Measurements from ENCODE around the gene FGF5.
"Not testable (repeated sequence)": the region's sequence is repeated elsewhere in the genome, so short reads cannot be mapped to it uniquely, and the experiment has no call there.

FGF5 gene

GRCh38 chr4:80295826-80296225, 29.4 kb downstream of the FGF5 start:
- no peak for DNase-seq (ENCODE audit: low read depth in 2 of 2)

GRCh38 chr4:80301884-80302283, 35.4 kb downstream of the FGF5 start:
- DNase-seq (ENCODE audit: low read depth in 2 of 2): no peak

GRCh38 chr4:80302616-80303223, 36.3 kb downstream of the FGF5 start:
- no peak for DNase-seq (ENCODE audit: low read depth in 2 of 2)

- no peak for DNase-seq (ENCODE audit: low read depth in 2 of 2)
These were observed 39.0 kb downstream of the FGF5 start for GRCh38 chr4:80305466-80305865.

GRCh38 chr4:80306260-80306659, 39.8 kb downstream of the FGF5 start:
- no peak for DNase-seq (ENCODE audit: low read depth in 2 of 2)

- peak; percentile 51 to 64 for DNase-seq (ENCODE audit: low read depth in 2 of 2)
These were observed 40.8 kb downstream of the FGF5 start for GRCh38 chr4:80307183-80307735.

- DNase-seq (ENCODE audit: low read depth in 2 of 2): no peak
These were observed 41.5 kb downstream of the FGF5 start for GRCh38 chr4:80307774-80308465.

GRCh38 chr4:80308466-80308822, 42.0 kb downstream of the FGF5 start:
- DNase-seq (ENCODE audit: low read depth in 2 of 2): no peak

GRCh38 chr4:80309294-80310004, 43.0 kb downstream of the FGF5 start:
- DNase-seq (ENCODE audit: low read depth in 2 of 2): peak; percentile 74 to 75

GRCh38 chr4:80311130-80311529, 44.7 kb downstream of the FGF5 start:
- DNase-seq (ENCODE audit: low read depth in 2 of 2): no peak

- DNase-seq (ENCODE audit: low read depth in 2 of 2): no peak
These were observed 45.7 kb downstream of the FGF5 start for GRCh38 chr4:80312124-80312523.

GRCh38 chr4:80313627-80314026, 47.2 kb downstream of the FGF5 start:
- no peak for DNase-seq (ENCODE audit: low read depth in 2 of 2)

- DNase-seq (ENCODE audit: low read depth in 2 of 2): not testable (repeated sequence)
These were observed 49.4 kb downstream of the FGF5 start for GRCh38 chr4:80315848-80316247.

- no peak for DNase-seq (ENCODE audit: low read depth in 2 of 2)
These were observed 54.9 kb downstream of the FGF5 start for GRCh38 chr4:80321341-80321740.

GRCh38 chr4:80321776-80322175, 55.3 kb downstream of the FGF5 start:
- no peak for DNase-seq (ENCODE audit: low read depth in 2 of 2)

- DNase-seq (ENCODE audit: low read depth in 2 of 2): no peak
These were observed 56.3 kb downstream of the FGF5 start for GRCh38 chr4:80322716-80323115.

GRCh38 chr4:80324171-80324570, 57.7 kb downstream of the FGF5 start:
- DNase-seq (ENCODE audit: low read depth in 2 of 2): no peak

- DNase-seq (ENCODE audit: low read depth in 2 of 2): no peak
These were observed 65.2 kb downstream of the FGF5 start for GRCh38 chr4:80331693-80332092.

GRCh38 chr4:80333121-80333520, 66.7 kb downstream of the FGF5 start:
- no peak for DNase-seq (ENCODE audit: low read depth in 2 of 2)

- DNase-seq (ENCODE audit: low read depth in 2 of 2): no peak
These were observed 68.1 kb downstream of the FGF5 start for GRCh38 chr4:80334568-80334967.

- no peak for DNase-seq (ENCODE audit: low read depth in 2 of 2)
These were observed 68.7 kb downstream of the FGF5 start for GRCh38 chr4:80335226-80335553.

- peak; percentile 66 to 69 for DNase-seq (ENCODE audit: low read depth in 2 of 2)
These were observed 69.3 kb downstream of the FGF5 start, which contains the start of gene CFAP299 for GRCh38 chr4:80335554-80336358. Gene CFAP299 (plus strand): TSS chr4:80335730.
